T-helper 22 cell (primary cell): ENCODE data around the gene EFCAB6.

Experiments used
- DNase-seq: peaks from one replicate; pipeline ENCODE4 v3.0.0-alpha.2; 2020; ENCODE audit warnings: low read depth

The EFCAB6 gene

GRCh38 chr22:43505423-43505822 lies 306.7 kb downstream of the EFCAB6 start:
- no peak for DNase-seq

DNA sequence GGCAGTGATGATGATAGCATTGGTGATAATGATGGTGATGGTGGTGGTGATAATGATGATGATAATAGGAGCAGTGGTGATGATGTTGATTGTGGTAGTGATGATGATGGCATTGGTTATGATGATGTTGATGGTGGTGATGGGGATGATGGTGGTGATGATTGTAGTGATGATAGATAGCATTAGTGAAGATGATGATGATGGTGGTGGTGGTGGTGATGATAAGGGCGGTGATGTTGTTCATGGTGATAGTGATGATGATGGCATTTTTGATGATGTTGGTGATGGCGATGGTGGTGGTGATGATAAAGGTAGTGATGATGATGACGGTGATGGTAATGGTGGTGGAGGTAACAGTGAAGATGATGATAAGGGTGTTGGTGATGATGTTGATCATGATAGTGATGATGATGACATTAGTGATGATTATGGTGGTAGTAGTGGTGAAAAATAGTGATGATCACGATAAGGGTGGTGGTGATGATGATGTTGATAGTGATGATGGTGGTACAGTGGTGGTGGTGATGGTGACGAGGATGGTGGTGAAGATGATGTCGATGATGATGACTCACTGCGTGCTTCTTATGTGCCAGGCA lies 307.3 kb downstream of the EFCAB6 start:
- no peak for DNase-seq

DNA sequence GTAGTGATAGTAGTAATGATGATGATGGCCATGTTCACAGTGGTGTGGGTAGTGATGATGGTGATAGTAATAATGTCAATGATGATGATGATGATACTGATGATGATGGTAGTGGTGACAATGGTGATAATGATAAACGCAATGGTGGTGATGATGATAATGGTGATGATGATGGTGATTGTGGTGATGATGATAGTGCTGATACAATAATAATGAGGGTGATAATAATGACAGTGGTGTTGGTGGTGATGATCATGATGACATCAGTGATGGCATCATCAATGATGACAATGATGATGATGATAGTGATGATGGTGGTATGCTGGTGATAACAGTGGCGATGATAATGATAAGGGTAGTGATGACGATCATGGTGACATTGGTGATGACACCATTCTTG lies 308.0 kb downstream of the EFCAB6 start:
- no peak for DNase-seq

DNA sequence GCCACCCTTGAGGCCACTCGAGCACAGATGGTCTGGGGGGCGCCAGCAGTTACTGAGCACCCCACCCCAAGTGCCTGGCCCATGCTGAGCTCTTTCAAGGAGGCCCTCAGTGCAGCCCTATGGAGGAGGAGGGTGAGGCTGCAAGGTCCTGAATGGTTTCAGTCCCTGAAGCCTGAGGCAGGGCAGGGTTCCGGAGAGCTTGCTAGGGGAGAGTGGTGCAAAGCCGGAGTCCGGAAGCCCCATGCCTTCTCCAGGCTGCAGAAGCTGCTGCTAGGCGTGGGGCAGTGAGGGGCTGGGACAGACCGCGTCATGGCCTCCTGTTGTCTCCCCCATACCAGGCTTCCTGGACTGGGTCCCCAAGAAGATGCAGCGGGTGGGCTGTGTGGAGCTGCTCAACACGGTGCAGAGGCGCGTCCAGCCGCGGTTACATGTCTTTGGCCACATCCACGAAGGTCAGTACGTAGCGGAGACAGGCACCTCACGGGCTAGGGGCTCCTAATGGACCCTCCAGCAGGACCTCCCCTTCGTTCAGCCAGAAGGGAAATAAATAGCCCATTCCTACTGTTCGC lies 309.7 kb downstream of the EFCAB6 start:
- no peak for DNase-seq

DNA sequence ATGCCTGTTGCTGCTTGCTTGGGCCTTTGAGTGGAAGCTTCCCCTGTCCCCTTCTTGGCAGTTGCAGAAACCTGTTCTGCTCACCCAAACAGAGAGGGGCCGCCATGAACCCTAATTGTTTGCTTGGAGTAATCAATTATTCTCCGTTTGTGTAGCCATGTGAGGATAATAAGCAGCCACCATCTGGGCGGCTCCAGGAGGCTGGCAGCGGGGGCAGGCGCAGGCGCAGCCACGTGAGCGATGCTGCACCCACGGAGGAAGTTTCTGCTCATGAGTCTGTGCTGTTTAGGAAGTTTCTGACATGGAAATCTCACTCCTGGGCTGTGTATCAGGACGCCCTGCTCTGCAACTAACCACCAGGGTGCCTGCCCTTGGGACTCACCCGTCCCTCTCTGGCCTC lies 310.2 kb downstream of the EFCAB6 start:
- DNase-seq: no peak

- DNase-seq: no peak
These were observed 311.0 kb downstream of the EFCAB6 start for GRCh38 chr22:43500792-43501785.

GRCh38 chr22:43498856-43499253 lies 313.2 kb downstream of the EFCAB6 start:
- no peak for DNase-seq

- DNase-seq: no peak
These were observed 313.9 kb downstream of the EFCAB6 start for GRCh38 chr22:43497956-43498855.

DNA sequence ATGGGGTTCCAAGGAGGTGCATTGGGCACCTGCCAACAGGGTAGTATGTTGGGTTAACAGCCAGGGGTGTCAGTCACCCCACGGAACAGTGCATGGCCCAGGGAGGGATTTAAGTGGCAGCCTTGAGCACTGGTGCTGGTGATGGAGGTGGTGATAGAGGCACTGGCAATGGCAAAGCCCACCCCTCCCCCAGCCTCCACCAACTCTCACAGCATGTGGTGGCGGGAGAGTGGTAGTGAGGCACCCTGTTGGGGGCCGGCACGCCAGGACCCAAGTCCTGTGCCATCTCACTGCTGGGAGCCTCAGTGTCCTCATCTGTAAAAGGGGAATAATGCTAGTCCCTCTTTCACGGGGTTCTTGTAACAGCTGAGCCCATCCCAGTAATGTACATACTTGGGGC lies 318.8 kb downstream of the EFCAB6 start:
- no peak for DNase-seq

DNA sequence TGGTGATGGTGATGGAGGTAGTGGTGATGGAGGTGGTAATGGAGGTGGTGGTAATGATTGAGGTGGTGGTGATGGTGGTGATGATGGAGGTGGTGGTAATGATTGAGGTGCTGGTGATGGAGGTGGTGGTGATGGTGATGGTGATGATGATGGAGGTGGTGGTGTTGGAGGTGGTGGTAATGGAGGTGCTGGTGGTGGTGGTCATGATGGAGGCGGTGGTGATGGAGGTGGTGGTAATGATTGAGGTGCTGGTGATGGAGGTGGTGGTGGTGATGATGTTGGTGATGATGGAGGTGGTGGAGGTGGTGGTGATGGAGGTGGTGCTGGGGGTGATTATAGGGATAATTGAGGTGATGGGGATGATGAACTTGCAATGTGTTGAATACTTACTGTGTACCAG lies 320.4 kb downstream of the EFCAB6 start:
- DNase-seq: no peak

DNA sequence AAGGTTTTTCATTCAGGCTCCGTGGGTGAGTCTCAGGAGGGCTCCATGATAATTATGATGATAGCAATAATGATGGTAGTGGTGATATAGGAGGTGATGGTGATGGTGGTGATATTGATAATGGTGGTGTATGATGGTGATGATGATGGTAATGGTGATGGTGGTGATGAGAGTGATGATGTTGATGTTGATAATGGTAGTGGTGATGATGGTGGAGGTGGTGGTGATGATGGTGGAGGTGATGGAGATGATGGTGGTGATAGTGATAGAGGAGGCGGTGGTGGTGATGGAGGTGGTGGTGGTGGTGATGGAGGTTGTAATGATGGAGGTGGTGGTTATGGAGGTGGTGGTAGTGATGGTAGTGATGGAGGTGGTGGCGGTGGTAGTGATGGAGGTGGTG lies 320.9 kb downstream of the EFCAB6 start:
- DNase-seq: no peak

- DNase-seq: no peak
These were observed 321.8 kb downstream of the EFCAB6 start for GRCh38 chr22:43490311-43490710.

DNA sequence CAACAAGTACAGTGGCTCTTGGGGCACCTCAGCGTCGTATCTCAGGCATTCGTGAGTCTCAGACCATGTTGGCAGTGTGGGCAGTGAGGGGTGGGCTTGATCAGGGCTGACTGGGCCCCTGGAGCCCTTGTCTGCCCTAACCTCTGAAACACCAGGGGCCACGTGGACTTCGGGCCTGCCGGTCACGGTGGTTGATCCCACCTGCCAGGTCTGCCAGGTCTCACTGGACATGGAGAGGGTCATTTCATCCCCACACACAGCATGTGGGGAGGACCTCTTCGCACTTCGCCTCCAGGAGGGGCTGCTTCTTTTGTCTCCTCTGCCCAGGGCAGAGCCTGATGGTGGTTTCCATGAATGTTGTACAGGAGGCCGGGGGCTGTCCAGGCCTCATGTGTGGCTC lies 323.2 kb downstream of the EFCAB6 start:
- DNase-seq: no peak

DNA sequence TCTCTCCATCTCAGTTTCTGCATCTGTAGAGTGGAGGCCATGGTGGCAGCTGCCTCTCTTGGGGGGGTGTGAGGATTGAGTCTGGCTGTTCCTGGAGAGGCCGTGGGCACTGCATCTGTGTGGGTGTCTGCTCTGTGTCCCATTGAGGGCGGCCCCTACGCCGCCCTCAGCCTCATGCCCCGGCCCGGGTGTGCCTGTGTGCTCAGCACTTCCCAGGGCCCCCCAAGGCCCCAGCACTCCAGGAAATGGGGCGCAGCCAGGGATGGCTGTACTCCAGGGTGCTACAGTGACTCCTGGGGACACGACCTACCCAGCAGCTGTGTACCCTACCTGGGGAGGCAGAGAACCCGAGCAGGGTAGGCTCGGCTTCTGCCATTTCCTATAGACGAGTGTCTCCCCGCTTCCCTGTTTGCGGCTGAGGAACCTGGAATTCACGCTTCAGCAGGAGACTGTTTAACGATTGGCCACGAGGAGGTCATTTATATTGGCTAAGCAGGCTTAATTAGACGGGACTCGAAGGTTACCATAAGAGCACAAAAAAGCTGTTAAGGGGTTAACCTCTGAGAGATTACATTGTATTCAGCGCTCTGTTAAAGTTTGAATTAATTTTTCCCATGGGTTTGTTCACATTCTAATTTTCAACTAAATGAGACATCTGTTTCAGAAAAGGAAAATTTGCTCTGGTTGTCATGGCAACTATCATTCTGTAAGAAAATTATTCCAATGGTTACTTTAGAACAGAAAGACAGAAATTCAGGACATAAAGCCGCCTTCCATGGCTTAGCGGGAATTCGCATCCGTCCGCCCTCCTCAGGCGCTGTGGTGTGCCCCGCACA lies 323.9 kb downstream of the EFCAB6 start:
- DNase-seq: no peak

- no peak for DNase-seq
These were observed 324.6 kb downstream of the EFCAB6 start for GRCh38 chr22:43487311-43488030.

GRCh38 chr22:43485502-43486089 lies 326.5 kb downstream of the EFCAB6 start:
- DNase-seq: no peak

DNA sequence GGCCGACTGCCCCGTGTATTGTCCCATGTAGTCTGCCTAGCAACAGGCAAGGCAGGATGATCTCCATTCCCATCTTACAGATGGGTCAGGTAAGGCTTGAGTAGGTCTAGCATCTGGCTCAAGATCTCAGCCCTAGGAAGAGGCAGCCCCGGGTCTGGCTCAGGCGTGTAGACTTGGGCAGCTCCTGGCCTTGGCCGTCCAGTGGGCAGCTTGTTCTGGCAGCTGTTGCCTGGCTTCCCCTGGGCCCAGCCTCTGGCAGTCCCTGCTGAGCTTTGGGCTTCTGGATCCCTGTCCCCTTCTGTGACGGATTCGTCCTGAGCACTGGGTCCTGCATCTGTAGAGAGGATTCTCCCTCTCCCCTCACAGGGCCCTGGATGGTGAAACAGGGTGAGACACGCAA lies 327.9 kb downstream of the EFCAB6 start:
- DNase-seq: no peak

DNA sequence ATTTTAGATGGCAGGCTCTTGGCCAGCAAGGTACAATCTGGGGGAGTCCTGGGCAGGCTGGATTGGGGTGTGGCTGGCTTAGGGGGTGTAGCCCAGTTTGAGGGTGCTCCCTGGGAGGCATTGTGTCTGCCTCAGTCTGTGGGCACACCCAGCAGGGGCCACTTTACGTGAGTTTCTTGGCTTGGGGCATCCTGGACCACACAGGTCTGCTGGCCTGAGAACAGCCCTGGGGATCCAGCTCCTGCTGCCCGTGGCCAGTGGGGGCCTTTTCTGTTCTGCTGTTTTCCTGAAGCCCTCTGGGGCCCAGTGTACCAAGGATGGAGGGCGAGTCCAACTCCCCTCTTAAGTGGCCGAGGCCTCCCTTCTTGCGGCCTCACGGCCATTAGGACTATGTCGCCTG lies 328.4 kb downstream of the EFCAB6 start:
- DNase-seq: no peak

GRCh38 chr22:43483266-43483665 lies 328.8 kb downstream of the EFCAB6 start:
- no peak for DNase-seq

DNA sequence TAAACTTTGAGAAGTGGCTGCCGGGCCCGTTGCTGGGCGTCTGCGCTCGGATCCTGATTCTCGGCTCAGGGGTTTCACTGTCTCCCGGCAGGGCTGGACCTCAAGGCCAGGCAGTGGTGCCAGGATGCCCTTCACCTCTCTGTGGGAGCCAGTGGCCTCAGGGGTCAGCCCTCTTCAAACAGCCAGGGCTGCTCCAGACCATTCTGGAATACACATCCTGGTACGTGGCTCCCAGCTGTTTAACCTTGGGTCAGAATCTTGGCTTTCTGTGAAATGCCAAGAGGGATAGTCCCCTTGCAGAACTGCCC lies 329.8 kb downstream of the EFCAB6 start:
- DNase-seq: no peak
